ENCODE results near the gene ADGRA3. TPM values are rescaled to one million over a fixed set of nuclear protein-coding genes. Genes with fewer than 3 reads are reported as not detected.

The ADGRA3 gene
- total and polyA plus RNA-seq, 2 experiments from 2014 or later, result 16.2 to 73.9 TPM

- TF ChIP-seq, protein P1, sequence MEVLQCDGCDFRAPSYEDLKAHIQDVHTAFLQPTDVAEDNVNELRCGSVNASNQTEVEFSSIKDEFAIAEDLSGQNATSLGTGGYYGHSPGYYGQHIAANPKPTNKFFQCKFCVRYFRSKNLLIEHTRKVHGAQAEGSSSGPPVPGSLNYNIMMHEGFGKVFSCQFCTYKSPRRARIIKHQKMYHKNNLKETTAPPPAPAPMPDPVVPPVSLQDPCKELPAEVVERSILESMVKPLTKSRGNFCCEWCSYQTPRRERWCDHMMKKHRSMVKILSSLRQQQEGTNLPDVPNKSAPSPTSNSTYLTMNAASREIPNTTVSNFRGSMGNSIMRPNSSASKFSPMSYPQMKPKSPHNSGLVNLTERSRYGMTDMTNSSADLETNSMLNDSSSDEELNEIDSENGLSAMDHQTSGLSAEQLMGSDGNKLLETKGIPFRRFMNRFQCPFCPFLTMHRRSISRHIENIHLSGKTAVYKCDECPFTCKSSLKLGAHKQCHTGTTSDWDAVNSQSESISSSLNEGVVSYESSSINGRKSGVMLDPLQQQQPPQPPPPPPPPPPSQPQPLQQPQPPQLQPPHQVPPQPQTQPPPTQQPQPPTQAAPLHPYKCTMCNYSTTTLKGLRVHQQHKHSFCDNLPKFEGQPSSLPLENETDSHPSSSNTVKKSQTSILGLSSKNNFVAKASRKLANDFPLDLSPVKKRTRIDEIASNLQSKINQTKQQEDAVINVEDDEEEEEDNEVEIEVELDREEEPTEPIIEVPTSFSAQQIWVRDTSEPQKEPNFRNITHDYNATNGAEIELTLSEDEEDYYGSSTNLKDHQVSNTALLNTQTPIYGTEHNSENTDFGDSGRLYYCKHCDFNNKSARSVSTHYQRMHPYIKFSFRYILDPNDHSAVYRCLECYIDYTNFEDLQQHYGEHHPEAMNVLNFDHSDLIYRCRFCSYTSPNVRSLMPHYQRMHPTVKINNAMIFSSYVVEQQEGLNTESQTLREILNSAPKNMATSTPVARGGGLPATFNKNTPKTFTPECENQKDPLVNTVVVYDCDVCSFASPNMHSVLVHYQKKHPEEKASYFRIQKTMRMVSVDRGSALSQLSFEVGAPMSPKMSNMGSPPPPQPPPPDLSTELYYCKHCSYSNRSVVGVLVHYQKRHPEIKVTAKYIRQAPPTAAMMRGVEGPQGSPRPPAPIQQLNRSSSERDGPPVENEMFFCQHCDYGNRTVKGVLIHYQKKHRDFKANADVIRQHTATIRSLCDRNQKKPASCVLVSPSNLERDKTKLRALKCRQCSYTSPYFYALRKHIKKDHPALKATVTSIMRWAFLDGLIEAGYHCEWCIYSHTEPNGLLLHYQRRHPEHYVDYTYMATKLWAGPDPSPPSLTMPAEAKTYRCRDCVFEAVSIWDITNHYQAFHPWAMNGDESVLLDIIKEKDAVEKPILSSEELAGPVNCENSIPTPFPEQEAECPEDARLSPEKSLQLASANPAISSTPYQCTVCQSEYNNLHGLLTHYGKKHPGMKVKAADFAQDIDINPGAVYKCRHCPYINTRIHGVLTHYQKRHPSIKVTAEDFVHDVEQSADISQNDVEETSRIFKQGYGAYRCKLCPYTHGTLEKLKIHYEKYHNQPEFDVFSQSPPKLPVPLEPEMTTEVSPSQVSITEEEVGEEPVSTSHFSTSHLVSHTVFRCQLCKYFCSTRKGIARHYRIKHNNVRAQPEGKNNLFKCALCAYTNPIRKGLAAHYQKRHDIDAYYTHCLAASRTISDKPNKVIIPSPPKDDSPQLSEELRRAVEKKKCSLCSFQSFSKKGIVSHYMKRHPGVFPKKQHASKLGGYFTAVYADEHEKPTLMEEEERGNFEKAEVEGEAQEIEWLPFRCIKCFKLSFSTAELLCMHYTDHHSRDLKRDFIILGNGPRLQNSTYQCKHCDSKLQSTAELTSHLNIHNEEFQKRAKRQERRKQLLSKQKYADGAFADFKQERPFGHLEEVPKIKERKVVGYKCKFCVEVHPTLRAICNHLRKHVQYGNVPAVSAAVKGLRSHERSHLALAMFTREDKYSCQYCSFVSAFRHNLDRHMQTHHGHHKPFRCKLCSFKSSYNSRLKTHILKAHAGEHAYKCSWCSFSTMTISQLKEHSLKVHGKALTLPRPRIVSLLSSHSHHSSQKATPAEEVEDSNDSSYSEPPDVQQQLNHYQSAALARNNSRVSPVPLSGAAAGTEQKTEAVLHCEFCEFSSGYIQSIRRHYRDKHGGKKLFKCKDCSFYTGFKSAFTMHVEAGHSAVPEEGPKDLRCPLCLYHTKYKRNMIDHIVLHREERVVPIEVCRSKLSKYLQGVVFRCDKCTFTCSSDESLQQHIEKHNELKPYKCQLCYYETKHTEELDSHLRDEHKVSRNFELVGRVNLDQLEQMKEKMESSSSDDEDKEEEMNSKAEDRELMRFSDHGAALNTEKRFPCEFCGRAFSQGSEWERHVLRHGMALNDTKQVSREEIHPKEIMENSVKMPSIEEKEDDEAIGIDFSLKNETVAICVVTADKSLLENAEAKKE (CRISPR knock-in tag; IDR thresholded peaks at IDR 0.05), result no peak
- no peak for TF ChIP-seq STAT1 (IDR thresholded peaks at IDR 0.05; ENCODE audit: unreplicated experiment)
Measured at GRCh38 chr4:22480675-22481327, 35.1 kb downstream of the ADGRA3 start (continued).

DNA sequence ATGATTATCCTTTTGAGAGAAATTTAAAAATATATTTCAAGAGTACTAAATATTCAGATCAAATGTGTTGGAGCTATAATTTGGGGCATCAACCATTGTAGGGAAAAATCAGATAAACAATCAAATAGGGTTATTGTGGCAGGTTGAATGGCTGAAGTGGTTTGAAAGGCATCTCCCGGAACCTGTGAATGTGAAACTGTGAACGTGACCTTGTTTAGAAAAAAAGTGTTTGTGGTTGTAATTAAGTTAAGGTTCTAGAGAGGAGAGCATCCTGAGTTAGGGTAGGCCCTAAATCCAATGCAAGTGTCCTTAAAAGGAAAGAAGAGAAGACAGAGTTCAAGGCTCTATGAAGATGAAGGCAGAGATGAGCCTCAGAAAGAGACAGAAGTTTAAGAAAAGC, 37.4 kb downstream of the ADGRA3 start:
- H4K20me1 ChIP-seq (replicated peaks; ENCODE audit: insufficient read depth), result peaks cover 8% of the 10 kb centered on the region; the same call in 1 of the 2 replicates
- no peak overlapping the region for H3K4me3 ChIP-seq
- Mint-ChIP-seq H3K36me3 (ENCODE audit: low read depth) (peaks cover 8% of the 10 kb centered on the region; the same call in 2 of the 3 replicates), H3K27me3 (ENCODE audit: insufficient read depth, low read depth, poor library complexity) (peaks cover 4% of the 10 kb centered on the region), H3K4me1 (peaks cover 49% of the 10 kb centered on the region), H3K9me3 (peaks cover 3% of the 10 kb centered on the region; the same call in 1 of the 3 replicates), H3K4me3 (no peak overlapping the region), H3K27ac (0 out of 2 replicates have a peak overlapping the region, but pooled peaks have one; percentile 9)
- H3K9me2 ChIP-seq (ENCODE audit: insufficient read depth), result no peaks in the 10 kb centered on the region
- DNase-seq (ENCODE audit: low spot score), result no peak
- no peaks in the 10 kb centered on the region for H3K27me3 ChIP-seq (ENCODE audit: insufficient read depth)
- no peaks in the 10 kb centered on the region for H3F3A ChIP-seq (replicated peaks; ENCODE audit: low read depth)
- no peak overlapping the region; the same call in 1 of the 2 replicates for H3K27ac ChIP-seq (ENCODE audit: low read depth)
- ATAC-seq, result no peak
- no peak for TF ChIP-seq EZH2 (IDR thresholded peaks at IDR 0.05; ENCODE audit: low read depth, unreplicated experiment)
- no peak overlapping the region for H2AFZ ChIP-seq
- no peaks in the 10 kb centered on the region; the same call in 1 of the 2 replicates for H3K79me2 ChIP-seq (replicated peaks; ENCODE audit: insufficient read depth)
- H3K4me1 ChIP-seq (ENCODE audit: insufficient read depth), result peaks cover 37% of the 10 kb centered on the region
- H3K36me3 ChIP-seq (ENCODE audit: insufficient read depth), result no peaks in the 10 kb centered on the region
- H3K4me2 ChIP-seq, result no peak overlapping the region

Data from GM23338 (cell line).